Activated naive CD8-positive, alpha-beta T cell treated with anti-CD3 and anti-CD28 coated beads, Interleukin-2, amount 50 U/mL, for 16 hours (primary cell): Measurements from ENCODE around the gene RDH5.

ENCODE experiments used
- DNase-seq: peaks from one replicate; pipeline ENCODE4 v3.0.0-alpha.2; 2020; ENCODE audit warnings: low read depth, low spot score

Gene RDH5

GRCh38 chr12:55712700-55713415 lies 7.3 kb upstream of the RDH5 start:
- DNase-seq = no peak

- no peak for DNase-seq
These were observed 6.5 kb upstream of the RDH5 start for GRCh38 chr12:55713721-55714120.

GRCh38 chr12:55715169-55715764 lies 4.9 kb upstream of the RDH5 start:
- DNase-seq = no peak

- peak; percentile 86 for DNase-seq
These were observed 4.2 kb upstream of the RDH5 start, which contains the start of gene BLOC1S1 for GRCh38 chr12:55715833-55716581. BLOC1S1 (plus strand) TSS chr12:55716046; CDS start chr12:55716052, 6 bp downstream.

GRCh38 chr12:55716582-55716957 lies 3.6 kb upstream of the RDH5 start:
- DNase-seq = no peak

- DNase-seq = no peak
These were observed 2.9 kb upstream of the RDH5 start for GRCh38 chr12:55717011-55718007.

GRCh38 chr12:55718015-55718414 lies 2.2 kb upstream of the RDH5 start:
- no peak for DNase-seq

- DNase-seq = no peak
These were observed 1.4 kb upstream of the RDH5 start for GRCh38 chr12:55718624-55719275.

- no peak for DNase-seq
These were observed 822 bp upstream of the RDH5 start for GRCh38 chr12:55719371-55719770.

GRCh38 chr12:55720894-55721444 lies 776 bp downstream of the RDH5 start:
- DNase-seq = no peak

- no peak for DNase-seq
These were observed 1.5 kb downstream of the RDH5 start for GRCh38 chr12:55721601-55722213.

GRCh38 chr12:55722948-55723347 lies 2.8 kb downstream of the RDH5 start:
- no peak for DNase-seq

- no peak for DNase-seq
These were observed 3.5 kb downstream of the RDH5 start for GRCh38 chr12:55723516-55724225.

- DNase-seq = no peak
These were observed 4.2 kb downstream of the RDH5 start for GRCh38 chr12:55724226-55724939.

- DNase-seq = no peak
These were observed 4.7 kb downstream of the RDH5 start for GRCh38 chr12:55724940-55725309.

- DNase-seq = no peak
These were observed 5.4 kb downstream of the RDH5 start for GRCh38 chr12:55725556-55725955.

GRCh38 chr12:55726971-55727370 lies 6.8 kb downstream of the RDH5 start:
- no peak for DNase-seq

GRCh38 chr12:55727643-55728185 lies 7.5 kb downstream of the RDH5 start:
- DNase-seq = no peak
